Renal pelvis (tissue), 12 donors: ENCODE data around the gene GNG13. TPM values are rescaled to one million over a fixed set of nuclear protein-coding genes. Genes with fewer than 3 reads are reported as not detected.
"Not testable (repeated sequence)": the region's sequence is repeated elsewhere in the genome, so short reads cannot be mapped to it uniquely, and the experiment has no call there.

Experiments used
- DNase-seq: peaks from one replicate; pipeline ENCODE4 v3.0.0-alpha.2; 2013
- long read RNA-seq, 16 experiments: transcript quantifications; one replicate each; lab custom pipeline, GENCODE V29; 2026
- polyA plus RNA-seq, 3 donors: library from polyadenylated mRNA; unstranded; fragments of 120-200 nt; gene quantifications; one replicate each; pipeline ENCODE4 v1.2.1, GENCODE V29; 2013; ENCODE audit not compliant: insufficient read length in 3 of 3

GNG13 gene
- polyA plus RNA-seq, result under 1 TPM; 0.39 to 0.47 (median 0.41) TPM
- long read RNA-seq, donor 1, result 0 reads
- long read RNA-seq, donor 2, result 0 reads
- long read RNA-seq, donor 3, partial matches to known transcripts, result 10 of 10 reads
- long read RNA-seq, donor 3, other reads (novel, unspliced or antisense), result 0 of 10 reads
- long read RNA-seq, donor 4, result 0 reads
- long read RNA-seq, donor 5, result 0 reads
- long read RNA-seq, donor 6, result 0 reads
- long read RNA-seq, donor 7, result 0 reads
- long read RNA-seq, donor 8, result 0 reads
- long read RNA-seq, donor 9, result 0 reads
- long read RNA-seq, donor 10, result 0 reads
- long read RNA-seq, donor 11, result 0 reads
- long read RNA-seq, donor 12, result 0 reads
- long read RNA-seq, donor 13, result 0 reads
- long read RNA-seq, donor 14, result 0 reads
- long read RNA-seq, donor 15, result 0 reads
- long read RNA-seq, donor 16, result 0 reads

GRCh38 chr16:799948-800833 is at the start of gene GNG13:
GNG13 (minus strand) TSS chr16:800734; CDS start chr16:799077, 1,657 bp downstream.
- no peak for DNase-seq

- DNase-seq, result no peak
These were observed 48.1 kb upstream of the GNG13 start for GRCh38 chr16:848510-849253.

- no peak for DNase-seq
These were observed 47.3 kb upstream of the GNG13 start for GRCh38 chr16:847681-848445.

- no peak for DNase-seq
These were observed 46.6 kb upstream of the GNG13 start for GRCh38 chr16:847151-847550.

- peak; percentile 40 for DNase-seq
These were observed 44.8 kb upstream of the GNG13 start for GRCh38 chr16:845351-845745.

- peak; percentile 10 for DNase-seq
These were observed 44.3 kb upstream of the GNG13 start for GRCh38 chr16:844638-845350.

GRCh38 chr16:843771-844170 is 43.2 kb upstream of the GNG13 start:
- no peak for DNase-seq

- no peak for DNase-seq
These were observed 42.4 kb upstream of the GNG13 start for GRCh38 chr16:842711-843560.

GRCh38 chr16:842061-842476 is 41.5 kb upstream of the GNG13 start:
- peak; percentile 61 for DNase-seq

- DNase-seq, result no peak
These were observed 41.0 kb upstream of the GNG13 start for GRCh38 chr16:841455-842060.

- DNase-seq, result no peak
These were observed 40.3 kb upstream of the GNG13 start for GRCh38 chr16:840561-841454.

GRCh38 chr16:839643-840408 is 39.3 kb upstream of the GNG13 start:
- no peak for DNase-seq

GRCh38 chr16:838741-839140 is 38.2 kb upstream of the GNG13 start:
- no peak for DNase-seq

- not testable (repeated sequence) for DNase-seq
These were observed 36.3 kb upstream of the GNG13 start for GRCh38 chr16:836822-837221.

GRCh38 chr16:836221-836620 is 35.7 kb upstream of the GNG13 start:
- no peak for DNase-seq

GRCh38 chr16:835373-835772 is 34.8 kb upstream of the GNG13 start:
- no peak for DNase-seq

GRCh38 chr16:833411-833810 is 32.9 kb upstream of the GNG13 start:
- no peak for DNase-seq
